Neural progenitor cell (in vitro differentiated cells): Measurements from ENCODE around the gene BICD1.

Experiments
- CTCF ChIP-seq: fragments of 200-600 bp; sonication (generic); IDR thresholded peaks from 2 replicates; pipeline ENCODE4 v1.5.1; 2017; ENCODE audit warnings: antibody characterized with exemption, mild to moderate bottlenecking
- EZH2phosphoT487 ChIP-seq: fragments of 200-600 bp; sonication (generic); IDR thresholded peaks from 2 replicates; pipeline ENCODE4 v1.6.1; 2017; ENCODE audit warnings: antibody characterized with exemption

DNA sequence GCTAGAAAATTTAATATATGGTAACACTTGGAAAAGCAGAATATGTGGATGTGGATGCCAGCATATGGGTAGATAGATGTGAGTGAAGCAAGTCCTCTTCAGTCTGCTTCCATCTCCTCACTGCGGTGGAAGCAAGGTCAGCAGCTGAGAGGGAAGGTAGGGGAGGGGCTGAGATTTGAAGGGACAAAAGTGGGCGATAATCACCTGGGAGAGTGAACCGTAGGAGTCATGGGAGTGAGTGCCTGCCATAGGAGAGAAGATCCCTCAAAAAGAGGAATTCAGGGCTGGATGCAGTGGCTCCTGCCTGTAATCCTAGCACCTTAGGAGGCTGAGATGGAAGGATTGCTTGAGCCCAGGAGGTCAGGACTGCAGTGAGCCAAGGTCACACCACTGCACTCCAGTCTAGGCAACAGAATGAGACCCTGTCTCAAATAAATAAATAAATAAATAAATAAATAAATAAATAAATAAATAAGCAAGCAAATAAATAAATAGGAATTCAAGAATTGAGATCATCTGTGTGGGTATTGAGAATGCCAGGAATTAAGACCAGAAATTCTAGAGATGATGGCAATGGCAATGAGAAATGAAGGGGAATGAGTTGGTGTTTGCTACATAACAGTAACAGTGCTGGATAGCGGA, 123.4 kb downstream of the BICD1 start:
- TF ChIP-seq CTCF (no peak), EZH2phosphoT487 (no peak)
